SK-MEL-5 (cell line): ENCODE measurements around the gene PPP1R1A. TPM values are rescaled to one million over a fixed set of nuclear protein-coding genes. Genes with fewer than 3 reads are reported as not detected.
A peak's percentile ranks its signal among the peaks of the same experiment; 100 is the strongest.

Source experiments
- DNase-seq: peaks from one replicate; pipeline ENCODE4 v3.0.0-alpha.2; 2016; ENCODE audit warnings: low read depth, low spot score
- in situ Hi-C: cut with HindIII; loops from 2 replicates; pipeline ENCODE4 v1.10.0; 2016; ENCODE audit warnings: low sequenced_read_pairs, high pct_unique_total_duplicates, low pct_unique_long_range_greater_than_20kb
- total RNA-seq: library from RNA; depleted of rRNA; stranded (reverse); fragments of >200 nt; shearing (Covaris generic); gene quantifications from 2 replicates; pipeline ENCODE4 v1.2.3, GENCODE V29; 2014

PPP1R1A gene
- total RNA-seq, 1 experiment from 2014 or later = not detected

DNA sequence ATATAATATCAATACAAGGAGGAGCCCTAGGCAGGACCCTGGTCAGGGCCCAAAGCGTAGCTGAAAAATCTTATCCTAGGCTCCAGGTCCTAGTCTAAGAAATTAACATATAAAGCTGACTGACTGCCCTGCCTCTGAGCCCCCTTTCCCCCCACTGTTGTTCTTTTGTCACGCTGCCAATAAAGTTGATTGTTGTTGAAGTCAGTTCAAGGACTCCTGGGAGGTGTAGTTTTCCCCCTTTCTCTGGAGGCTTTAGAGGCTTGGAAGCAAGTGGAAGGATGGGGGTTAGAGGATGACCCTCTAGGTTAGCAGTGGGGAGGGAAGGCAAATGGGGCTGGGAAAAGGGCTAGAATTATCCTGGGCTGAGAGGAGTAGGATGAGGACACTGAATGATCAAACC is 3.2 kb downstream of the PPP1R1A start:
- in situ Hi-C loops = no loop called here
- no peak for DNase-seq

DNA sequence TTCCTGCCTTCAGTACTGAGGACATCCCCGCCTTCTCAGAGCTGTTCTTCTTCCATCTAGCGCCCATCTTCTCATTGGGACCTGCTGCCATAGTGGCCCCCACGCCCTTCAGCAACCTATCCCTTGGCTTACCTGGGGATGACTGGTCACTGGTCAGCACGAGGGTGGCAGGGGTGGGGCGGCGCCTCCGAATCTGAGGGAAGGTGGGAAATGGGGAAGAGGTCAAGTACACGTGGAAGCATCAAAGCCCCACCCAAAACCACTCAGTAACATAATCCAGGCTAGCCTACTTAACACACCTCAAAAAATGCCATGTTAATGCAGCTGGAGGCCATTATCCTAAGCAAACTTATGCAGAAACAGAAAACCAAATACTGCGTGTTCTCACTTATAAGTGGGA is 4.3 kb downstream of the PPP1R1A start:
- DNase-seq = no peak
- in situ Hi-C loops = no loop called here

DNA sequence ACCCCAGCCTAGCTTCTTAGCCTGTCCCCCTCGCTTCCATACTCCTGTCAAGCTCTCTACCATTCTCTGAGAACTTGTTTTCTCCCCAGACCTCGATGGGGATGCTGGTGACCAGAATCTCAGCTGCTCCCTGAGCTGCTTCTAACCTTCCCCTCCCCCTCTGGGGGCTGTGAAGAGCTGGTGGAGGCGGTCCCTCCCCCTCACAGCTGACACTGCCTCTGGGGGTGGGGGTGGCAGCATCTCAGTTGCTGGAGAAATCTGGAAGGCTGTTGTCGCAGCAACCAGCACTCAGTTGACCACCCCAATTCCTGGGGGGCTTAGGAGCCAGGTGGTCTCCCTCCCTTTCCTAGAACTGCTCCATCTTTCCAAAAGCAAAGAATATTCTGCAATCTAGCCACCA is 4.7 kb downstream of the PPP1R1A start:
- no peak for DNase-seq
- in situ Hi-C loops = no loop called here

DNA sequence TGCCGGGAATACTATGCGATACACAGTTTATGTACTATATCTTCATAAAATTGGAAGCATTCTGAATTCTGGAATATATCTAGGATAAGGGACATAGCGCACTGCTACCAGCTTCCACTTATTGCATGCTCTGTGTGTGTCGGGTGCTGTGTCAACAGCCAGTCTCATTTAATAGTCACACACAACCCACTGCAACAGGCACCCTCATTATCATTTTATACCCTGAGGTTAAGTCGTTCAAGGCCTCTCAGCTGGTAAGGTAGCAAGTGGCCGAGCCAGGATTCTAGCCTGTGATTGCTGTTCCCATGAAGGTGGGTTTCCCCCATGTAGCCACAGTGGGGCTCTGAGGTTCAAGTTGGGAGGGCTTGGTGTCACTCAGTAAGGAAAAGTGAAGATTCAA is 7.0 kb downstream of the PPP1R1A start:
- DNase-seq = no peak
- in situ Hi-C loops = no loop called here

DNA sequence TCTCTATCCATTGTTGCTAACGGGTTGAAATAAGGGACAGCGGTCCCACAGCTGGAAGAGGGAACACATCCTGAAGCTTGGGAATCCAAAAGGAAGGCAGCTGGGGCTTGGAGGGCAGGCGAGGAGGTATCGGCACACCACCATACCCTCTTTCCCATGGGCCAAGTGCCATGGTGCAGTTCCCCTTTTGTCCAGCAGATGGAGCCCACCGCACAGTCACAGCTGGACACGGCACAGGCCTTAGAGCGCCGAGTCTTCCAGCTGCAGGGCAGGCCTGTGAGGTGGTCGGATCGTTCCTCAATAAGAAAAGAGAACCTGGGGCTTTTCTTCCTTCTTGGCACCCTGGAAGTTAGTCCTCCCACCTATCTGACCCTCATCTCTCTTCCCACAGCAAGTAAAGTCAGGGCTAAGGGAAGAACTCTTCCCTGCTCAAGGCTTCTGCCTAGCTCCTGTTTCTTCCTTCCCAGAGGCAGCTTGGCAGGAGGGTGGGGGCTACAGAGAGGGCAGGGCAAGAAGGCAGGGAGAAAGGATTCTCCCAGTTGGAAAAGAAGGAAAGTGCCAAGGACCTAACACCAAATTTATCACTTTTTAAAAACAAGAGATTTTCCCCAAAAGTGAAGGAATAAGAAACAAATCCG is 8.6 kb downstream of the PPP1R1A start:
- peak; percentile 84 for DNase-seq
- in situ Hi-C loops = no loop called here

DNA sequence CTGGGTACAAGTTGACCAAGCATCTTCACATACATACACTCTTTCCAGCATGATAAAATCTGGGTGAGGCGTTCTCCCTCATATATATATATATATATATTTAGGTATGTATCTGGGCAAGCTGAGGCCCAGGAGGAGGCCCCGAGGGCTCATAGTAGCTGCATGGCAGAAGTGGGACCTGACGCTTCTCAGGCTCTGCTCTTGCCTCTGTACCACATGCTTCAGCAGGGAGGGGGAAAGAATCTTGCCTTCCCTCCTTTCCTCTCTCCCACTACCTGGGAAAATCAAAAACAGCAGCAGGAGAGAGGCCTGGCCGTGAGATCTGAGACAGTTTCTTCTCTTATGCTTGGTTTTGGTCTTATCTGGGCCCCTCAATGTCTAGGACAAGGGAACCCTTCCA is 9.2 kb downstream of the PPP1R1A start:
- in situ Hi-C loops = no loop called here
- no peak for DNase-seq

DNA sequence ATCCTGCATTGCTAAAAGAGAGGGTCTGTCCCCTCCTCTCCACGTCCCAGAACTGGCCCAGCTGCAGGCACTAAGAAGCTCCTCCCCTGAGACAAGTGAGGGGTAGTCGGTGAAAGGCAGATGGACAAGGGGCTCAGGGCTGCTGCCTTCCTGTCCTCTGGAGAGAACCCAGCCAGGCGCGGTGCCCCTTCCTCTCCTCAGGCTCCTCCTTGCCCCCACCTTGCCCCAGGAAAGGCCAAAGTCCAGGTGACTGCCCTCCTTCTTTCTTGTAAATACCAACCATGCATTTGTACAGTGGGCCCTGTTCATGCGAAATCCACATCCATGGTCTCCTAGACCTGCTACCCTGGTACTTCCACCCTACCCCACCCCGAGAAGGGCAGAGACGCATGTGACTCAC is 9.7 kb downstream of the PPP1R1A start:
- DNase-seq = no peak
- in situ Hi-C loops = no loop called here

DNA sequence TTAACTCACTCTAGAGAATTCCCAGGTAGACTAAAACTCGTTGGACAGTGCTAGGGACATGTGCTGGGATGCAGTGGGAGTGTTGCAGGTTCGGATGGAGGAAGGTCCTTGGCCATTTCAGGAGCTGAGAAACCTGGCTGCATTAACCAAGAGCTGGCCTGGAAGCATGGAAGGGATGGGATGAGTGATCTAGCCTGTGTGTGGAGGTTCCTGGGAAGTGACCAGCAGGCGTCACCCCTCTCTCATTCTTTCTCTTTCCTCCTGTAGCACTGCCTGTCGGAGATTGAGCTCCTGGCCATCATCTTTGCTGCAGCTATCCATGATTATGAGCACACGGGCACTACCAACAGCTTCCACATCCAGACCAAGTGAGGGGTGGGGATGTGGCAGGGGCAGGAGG is 15.6 kb downstream of the PPP1R1A start:
- in situ Hi-C loops = no loop called here
- peak; percentile 36 for DNase-seq

DNA sequence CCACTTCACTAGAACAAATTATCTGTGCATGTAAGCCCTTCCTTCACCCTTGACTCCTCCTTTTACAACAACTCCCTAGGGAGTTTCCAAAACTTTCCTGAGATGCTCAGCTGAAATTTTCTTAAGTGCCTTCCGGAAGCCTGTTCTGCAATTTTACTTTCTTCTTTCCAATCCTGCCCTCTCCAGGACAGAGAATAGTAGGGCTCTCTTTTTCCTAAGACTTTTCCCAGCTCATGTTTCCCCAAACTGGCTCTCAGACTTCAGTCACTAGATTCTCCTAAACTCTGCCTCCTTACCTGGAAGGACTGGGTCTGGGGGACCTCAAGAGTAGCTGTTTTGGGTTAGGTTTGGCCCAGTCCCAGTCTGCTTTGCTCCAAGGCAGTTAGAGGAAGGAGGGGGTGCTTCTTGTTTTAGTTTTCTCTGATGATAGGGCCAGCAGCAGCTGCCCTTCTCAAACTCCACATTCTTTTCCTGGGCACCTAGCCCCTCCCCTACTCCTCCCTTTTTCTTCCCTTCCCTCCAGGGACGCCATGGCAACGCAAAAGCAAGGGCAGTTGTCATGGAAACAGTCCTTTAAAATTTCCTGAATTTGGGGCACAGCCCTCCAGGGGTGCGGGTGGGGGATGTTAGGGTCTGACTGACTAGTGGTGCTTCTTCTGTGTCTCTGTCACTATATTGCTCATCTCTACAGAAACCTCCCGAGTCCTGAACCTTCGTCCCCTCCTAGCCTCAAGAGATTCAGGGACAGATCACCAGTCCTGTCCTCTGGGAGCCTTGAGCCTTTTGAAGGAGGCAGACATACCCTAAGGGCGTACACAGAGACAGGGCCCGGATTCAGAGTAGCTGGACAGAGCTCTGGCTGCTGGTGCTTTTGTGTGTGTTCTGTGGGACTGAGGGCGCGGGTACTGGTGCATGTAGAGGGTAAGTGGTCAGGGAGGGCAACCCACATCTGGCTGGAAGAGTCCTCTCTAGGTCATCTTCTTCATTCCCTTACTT is 17.0 kb downstream of the PPP1R1A start:
- peak; percentile 22 for DNase-seq
- in situ Hi-C loops = no loop called here

DNA sequence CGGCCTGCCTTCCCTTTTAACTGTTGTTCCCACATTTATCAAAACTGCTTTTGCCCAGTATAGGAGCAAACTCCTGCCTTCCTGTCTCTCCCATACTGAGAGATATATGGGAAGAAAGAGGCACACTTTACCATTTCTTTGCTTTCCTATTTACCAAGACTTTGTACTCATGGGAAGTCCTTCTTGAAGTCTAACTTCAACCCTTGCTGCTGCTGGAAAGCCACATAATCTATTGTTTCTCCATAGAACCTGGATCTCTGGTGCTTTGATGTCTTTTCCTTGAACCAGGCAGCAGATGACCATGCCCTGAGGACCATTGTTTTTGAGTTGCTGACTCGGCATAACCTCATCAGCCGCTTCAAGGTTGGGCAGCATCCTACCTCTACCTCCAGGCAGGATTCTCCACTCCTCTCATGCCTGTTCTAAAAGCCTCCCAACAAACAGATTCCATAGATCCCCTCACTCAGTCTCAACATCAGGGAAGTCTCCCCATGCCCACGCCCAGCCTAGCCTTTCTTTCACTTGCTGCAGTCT is 18.4 kb downstream of the PPP1R1A start:
- in situ Hi-C loops = no loop called here
- no peak for DNase-seq

DNA sequence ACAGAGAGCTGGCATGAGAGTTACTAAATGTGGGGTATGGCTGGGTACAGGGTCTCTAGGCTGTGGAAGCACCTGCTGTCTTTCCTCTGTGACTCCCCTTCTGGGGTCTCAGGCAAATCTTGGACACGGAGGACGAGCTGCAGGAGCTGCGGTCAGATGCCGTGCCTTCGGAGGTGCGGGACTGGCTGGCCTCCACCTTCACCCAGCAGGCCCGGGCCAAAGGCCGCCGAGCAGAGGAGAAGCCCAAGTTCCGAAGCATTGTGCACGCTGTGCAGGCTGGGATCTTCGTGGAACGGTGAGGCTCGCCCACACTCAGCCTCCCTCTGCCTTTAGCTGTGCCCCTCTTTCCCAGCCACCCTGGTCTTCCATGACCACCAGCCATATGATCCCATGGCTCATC is 19.4 kb downstream of the PPP1R1A start:
- in situ Hi-C loops = no loop called here
- no peak for DNase-seq

DNA sequence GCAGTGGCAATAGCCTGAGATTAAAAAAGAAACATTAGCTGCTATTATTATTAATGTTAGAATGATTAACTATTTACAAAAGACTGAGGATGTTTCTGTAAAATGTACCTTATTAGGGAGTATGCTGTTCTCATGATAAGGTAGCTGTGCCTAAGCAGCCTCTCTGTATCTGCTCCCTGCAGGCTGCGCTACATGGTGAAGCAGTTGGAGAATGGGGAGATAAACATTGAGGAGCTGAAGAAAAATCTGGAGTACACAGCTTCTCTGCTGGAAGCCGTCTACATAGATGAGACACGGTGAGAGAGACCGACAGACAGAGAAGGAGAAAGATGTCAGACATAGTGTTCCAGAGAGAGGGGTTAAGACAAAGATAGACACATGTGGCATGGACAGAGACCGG is 21.7 kb downstream of the PPP1R1A start:
- in situ Hi-C loops = no loop called here

DNA sequence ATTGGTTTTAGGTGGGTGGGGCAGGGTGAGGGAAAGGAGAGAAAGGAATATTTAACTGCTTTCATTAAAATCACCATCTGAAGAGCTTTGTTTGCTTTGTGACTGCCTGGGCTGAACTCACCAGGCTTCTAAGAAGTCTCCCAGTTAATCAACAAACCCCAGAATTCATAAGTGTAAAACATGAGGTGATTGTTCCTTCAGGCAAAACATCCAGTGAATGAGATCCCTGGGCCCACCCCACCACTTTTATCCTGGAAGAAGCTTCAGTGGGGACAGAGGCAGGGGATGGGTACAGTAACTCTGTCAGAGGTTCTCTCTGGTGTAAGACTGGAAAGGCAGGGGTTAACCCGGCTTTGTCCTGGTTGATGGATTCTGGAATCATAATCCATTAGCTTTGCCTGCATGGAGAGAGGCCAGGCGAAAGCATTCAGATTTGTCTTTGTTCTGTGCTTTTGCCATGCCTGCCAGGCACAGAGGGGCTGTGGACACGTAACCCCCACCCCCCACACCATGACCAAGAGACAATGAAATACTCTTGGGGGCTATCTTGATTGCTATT is 22.4 kb downstream of the PPP1R1A start:
- in situ Hi-C loops = no loop called here
- no peak for DNase-seq

More for the DNA sequence above, 21.7 kb downstream of the PPP1R1A start:
- DNase-seq = no peak

DNA sequence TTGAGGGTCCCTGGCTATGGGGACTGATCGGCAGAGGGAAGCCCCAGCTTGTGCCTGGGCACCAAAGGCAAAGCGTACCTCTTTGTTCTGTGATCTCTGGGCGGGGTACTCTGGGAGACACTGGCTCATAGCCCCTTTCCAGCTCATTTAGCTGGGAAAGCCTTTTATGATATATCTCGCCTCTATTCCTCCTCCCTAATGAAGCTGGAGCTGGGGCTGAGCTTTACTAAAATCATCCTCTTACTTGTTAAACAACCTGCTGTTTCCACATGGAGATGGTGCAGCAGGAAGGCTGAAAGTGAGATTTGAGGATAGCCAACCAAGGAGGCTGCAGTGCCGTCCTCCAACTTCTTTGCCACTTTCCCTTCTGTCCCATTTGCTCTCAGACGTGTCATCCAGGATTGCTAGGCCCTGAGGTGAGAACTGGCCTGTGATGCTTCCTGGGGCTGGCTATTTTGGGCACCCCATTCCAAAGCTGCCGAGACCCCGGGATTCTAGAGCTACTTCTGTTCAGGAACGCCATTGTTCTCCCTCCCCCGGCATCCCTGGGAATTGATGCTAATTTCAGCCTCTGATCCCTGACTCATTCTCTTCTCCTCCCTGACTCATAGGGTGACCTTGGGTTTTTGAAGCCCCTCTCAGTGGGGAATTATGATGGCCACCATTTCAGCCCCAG is 23.0 kb downstream of the PPP1R1A start:
- DNase-seq = no peak
- in situ Hi-C loops = no loop called here

DNA sequence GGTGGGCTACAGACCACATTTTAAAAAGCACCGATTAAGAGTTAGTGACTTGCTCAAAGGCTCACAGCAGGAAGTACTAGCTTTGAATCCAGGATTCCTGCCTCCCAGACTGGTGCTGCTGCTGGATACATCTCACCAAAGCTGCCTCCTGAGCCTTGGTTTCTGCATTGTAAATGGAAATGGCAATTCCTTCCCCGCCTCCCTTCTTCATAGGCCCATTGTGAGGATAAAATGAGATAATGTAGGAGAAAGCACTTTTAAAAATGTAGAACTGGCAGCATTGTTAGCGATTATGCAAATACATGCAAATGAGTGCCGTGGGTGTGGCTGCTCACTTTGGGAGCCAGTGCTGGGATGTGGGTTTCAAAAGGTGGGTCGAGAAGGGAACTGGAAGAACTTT is 23.7 kb downstream of the PPP1R1A start:
- DNase-seq = no peak
- in situ Hi-C loops = no loop called here

DNA sequence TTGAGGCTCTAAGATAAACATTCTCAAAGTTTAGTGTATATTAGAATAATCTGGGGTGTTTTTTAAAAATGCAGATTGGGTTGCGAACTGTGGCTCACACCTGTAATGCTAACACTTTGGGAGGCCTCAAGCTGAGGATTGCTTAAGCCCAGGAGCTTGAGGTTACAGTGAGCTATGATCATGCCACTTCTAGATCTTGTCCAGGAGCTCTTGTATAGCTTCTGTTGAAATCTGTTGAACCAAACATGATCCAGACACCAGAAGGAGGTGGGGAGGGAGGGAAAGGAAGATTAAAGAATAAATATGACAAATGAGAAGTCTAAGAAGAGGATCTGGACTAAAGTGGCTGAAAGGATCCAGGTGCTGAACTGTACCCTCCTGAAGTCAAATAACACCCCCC is 24.7 kb downstream of the PPP1R1A start:
- no peak for DNase-seq
- in situ Hi-C loops = no loop called here

DNA sequence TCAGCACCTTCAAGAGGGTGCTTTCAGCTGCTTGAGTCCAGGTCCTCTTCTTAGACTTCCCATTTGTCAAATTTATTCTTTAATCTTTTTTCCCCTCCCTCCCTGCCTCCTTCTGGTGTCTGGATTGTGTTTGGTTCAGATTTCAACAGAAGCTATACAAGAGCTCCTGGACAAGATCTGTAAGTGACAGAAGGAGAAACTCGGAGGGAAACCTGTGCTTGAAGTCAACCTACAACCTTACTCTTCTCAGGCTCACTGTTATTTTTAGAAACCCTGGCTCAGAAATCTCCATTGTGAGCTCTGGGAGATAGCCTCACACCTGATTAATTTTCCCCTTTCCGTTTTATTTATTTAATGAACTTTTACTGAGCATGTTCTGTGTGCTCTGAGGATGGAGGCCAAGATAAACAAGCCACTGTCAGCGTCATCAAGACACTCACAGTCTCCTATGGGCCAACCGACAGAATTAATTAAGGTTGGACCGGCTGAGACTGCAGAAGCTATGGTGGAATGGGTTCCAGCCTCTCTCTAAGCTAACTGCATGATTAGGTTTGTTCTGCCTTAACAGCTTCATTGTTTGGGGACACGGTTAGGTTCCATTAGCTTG is 25.6 kb downstream of the PPP1R1A start:
- in situ Hi-C loops = no loop called here
- DNase-seq = no peak

DNA sequence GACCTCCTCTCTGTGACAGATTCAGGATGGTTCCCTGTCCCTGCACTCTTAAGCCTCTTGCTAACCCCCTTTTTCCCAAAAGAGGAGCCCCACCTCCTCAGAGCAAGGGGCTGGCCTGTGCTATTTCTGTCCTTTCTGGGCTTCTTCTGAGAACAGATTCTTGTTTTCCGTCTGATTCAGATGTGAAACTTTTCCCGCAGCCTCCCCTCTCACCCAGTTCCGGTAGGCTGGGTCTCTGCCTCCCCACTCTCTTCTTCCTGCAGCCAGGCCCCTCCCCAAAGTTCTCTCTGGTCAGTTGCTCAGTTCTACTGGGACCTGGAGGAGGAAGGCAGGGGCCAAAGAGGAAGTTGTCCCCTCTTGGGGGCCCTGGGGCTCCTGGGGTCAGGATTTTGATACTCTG is 27.3 kb downstream of the PPP1R1A start:
- no peak for DNase-seq
- in situ Hi-C loops = no loop called here
